Measurements from ENCODE around the gene CISD2.

DNA sequence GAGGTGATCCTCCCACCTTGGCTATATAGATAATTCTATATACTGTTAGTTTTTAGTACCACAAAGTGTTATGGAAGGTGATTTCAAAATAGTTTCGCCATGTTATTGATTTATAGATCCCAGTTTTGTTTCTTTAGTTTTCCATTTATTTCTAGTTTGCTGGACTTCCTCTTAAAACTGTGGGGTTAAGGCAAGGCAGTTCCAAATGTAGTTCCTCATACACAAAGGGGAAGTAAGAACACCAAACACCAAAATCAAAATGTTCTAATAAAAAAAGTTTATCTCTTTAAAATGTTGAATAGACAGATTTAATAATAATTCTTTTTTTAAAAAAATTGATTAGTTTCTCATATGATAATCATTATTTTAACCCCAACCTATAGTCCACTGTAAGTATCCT lies 6.8 kb upstream of the CISD2 start:
- TF ChIP-seq POLR2A (IDR thresholded peaks at IDR 0.05): no peak
- TF ChIP-seq, protein P1, sequence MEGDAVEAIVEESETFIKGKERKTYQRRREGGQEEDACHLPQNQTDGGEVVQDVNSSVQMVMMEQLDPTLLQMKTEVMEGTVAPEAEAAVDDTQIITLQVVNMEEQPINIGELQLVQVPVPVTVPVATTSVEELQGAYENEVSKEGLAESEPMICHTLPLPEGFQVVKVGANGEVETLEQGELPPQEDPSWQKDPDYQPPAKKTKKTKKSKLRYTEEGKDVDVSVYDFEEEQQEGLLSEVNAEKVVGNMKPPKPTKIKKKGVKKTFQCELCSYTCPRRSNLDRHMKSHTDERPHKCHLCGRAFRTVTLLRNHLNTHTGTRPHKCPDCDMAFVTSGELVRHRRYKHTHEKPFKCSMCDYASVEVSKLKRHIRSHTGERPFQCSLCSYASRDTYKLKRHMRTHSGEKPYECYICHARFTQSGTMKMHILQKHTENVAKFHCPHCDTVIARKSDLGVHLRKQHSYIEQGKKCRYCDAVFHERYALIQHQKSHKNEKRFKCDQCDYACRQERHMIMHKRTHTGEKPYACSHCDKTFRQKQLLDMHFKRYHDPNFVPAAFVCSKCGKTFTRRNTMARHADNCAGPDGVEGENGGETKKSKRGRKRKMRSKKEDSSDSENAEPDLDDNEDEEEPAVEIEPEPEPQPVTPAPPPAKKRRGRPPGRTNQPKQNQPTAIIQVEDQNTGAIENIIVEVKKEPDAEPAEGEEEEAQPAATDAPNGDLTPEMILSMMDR (IDR thresholded peaks at IDR 0.05): no peak

Measured in prostate gland (tissue), 2 donors.